ENCODE measurements around the gene DR1. TPM values are rescaled to one million over a fixed set of nuclear protein-coding genes. Genes with fewer than 3 reads are reported as not detected.
A peak's percentile ranks its signal among the peaks of the same experiment; 100 is the strongest.

Gene DR1
- total and polyA plus RNA-seq, 2 of the 13 experiments (the other 11 are each of a cell fraction or from before 2014, with no cell fraction given), result 17.8 to 42.3 TPM

- TF ChIP-seq NFE2L1 (CRISPR knock-in tag; IDR thresholded peaks at IDR 0.05; ENCODE audit: borderline replicate concordance) (no peak), TBL1XR1 (IDR thresholded peaks at IDR 0.05; ENCODE audit: borderline replicate concordance, low read length, partially characterized antibody) (peak; percentile 10), SP1 (IDR thresholded peaks at IDR 0.05) (no peak), SP1 (CRISPR knock-in tag; IDR thresholded peaks at IDR 0.05) (0 out of 2 replicates have a peak, but pooled peaks have one; percentile 31), ZNF772 (CRISPR knock-in tag; IDR thresholded peaks at IDR 0.05) (peak; percentile 85; the same call in 1 of the 2 replicates), ZNF326 (CRISPR knock-in tag; IDR thresholded peaks at IDR 0.05; ENCODE audit: borderline replicate concordance) (no peak), ZNF724P (CRISPR knock-in tag; IDR thresholded peaks at IDR 0.05; ENCODE audit: borderline replicate concordance) (peak; percentile 86), ZNF609 (CRISPR knock-in tag; IDR thresholded peaks at IDR 0.05; ENCODE audit: borderline replicate concordance) (peak; percentile 84), TEAD3 (CRISPR knock-in tag; optimal IDR thresholded peaks at IDR 0.05; ENCODE audit: borderline replicate concordance) (peak; percentile 88), AHDC1 (CRISPR knock-in tag; IDR thresholded peaks at IDR 0.05; ENCODE audit: borderline replicate concordance) (peak; percentile 70; the same call in 1 of the 2 replicates), JUNB (CRISPR knock-in tag; IDR thresholded peaks at IDR 0.05; ENCODE audit: borderline replicate concordance) (no peak; the same call in 1 of the 2 replicates), TOPORS (CRISPR knock-in tag; IDR thresholded peaks at IDR 0.05) (peak; percentile 43; the same call in 1 of the 2 replicates), POLR2AphosphoS5 (IDR thresholded peaks at IDR 0.05; ENCODE audit: low read depth, low read length) (peak; percentile 95), ZNF558 (CRISPR knock-in tag; IDR thresholded peaks at IDR 0.05; ENCODE audit: borderline replicate concordance) (peak; percentile 92; the same call in 1 of the 2 replicates), MAZ (IDR thresholded peaks at IDR 0.05; ENCODE audit: borderline replicate concordance, low read depth, low read length) (peak; percentile 86), MAZ (CRISPR knock-in tag; IDR thresholded peaks at IDR 0.05; ENCODE audit: low read depth) (peak; percentile 97), ZNF33B (CRISPR knock-in tag; IDR thresholded peaks at IDR 0.05) (no peak; the same call in 1 of the 2 replicates)
Observed at GRCh38 chr1:93345633-93346420, at the start of gene DR1 (continued).

Measured in HepG2 (cell line).